ENCODE results near the gene SLC15A3. TPM values are rescaled to one million over a fixed set of nuclear protein-coding genes. Genes with fewer than 3 reads are reported as not detected.

The SLC15A3 gene
- polyA plus RNA-seq, 1 donor = 27.9 TPM

Other genes with a start within 250 kb of the SLC15A3 start
- not detected for gene MS4A18, start 227.5 kb downstream of the SLC15A3 start, polyA plus RNA-seq (ENCODE audit: insufficient read length)
- not detected for gene MS4A15, start 195.3 kb downstream of the SLC15A3 start, polyA plus RNA-seq (ENCODE audit: insufficient read length)
- not detected for gene MS4A10, start 166.8 kb downstream of the SLC15A3 start, polyA plus RNA-seq (ENCODE audit: insufficient read length)
- gene CCDC86, start 110.1 kb downstream of the SLC15A3 start, polyA plus RNA-seq (ENCODE audit: insufficient read length) = 22.6 TPM
- gene PTGDR2, start 96.2 kb downstream of the SLC15A3 start, polyA plus RNA-seq (ENCODE audit: insufficient read length) = 0.65 TPM
- gene ZP1, start 84.6 kb downstream of the SLC15A3 start, polyA plus RNA-seq (ENCODE audit: insufficient read length) = 0.36 TPM
- gene PRPF19, start 45.6 kb downstream of the SLC15A3 start, polyA plus RNA-seq (ENCODE audit: insufficient read length) = 64.2 TPM
- 102 TPM for gene TMEM109, start 38.0 kb downstream of the SLC15A3 start, polyA plus RNA-seq (ENCODE audit: insufficient read length)
- gene TMEM132A, start 27.7 kb downstream of the SLC15A3 start, polyA plus RNA-seq (ENCODE audit: insufficient read length) = 37.2 TPM
- 0.40 TPM for gene CD6, start 19.5 kb upstream of the SLC15A3 start, polyA plus RNA-seq (ENCODE audit: insufficient read length)
- 0.13 TPM for gene CD5, start 150.3 kb upstream of the SLC15A3 start, polyA plus RNA-seq (ENCODE audit: insufficient read length)
- gene VPS37C, start 209.2 kb upstream of the SLC15A3 start, polyA plus RNA-seq (ENCODE audit: insufficient read length) = 22.0 TPM

Data from hindlimb muscle (tissue), 1 donor.